ENCODE data around the gene TMEM178A.
"Not testable (repeated sequence)": the region's sequence is repeated elsewhere in the genome, so short reads cannot be mapped to it uniquely, and the experiment has no call there.

Gene TMEM178A

GRCh38 chr2:39718483-39718882 is 52.8 kb downstream of the TMEM178A start:
- DNase-seq, result no peak

GRCh38 chr2:39719317-39719716 is 53.6 kb downstream of the TMEM178A start:
- DNase-seq, result no peak

GRCh38 chr2:39720970-39721369 is 55.3 kb downstream of the TMEM178A start:
- DNase-seq, result no peak

GRCh38 chr2:39723497-39723896 is 57.8 kb downstream of the TMEM178A start:
- DNase-seq, result no peak

GRCh38 chr2:39723946-39724827 is 58.5 kb downstream of the TMEM178A start:
- no peak for DNase-seq

- no peak for DNase-seq
Measured at GRCh38 chr2:39724828-39725144, 59.1 kb downstream of the TMEM178A start.

GRCh38 chr2:39725401-39725800 is 59.7 kb downstream of the TMEM178A start:
- no peak for DNase-seq

GRCh38 chr2:39728085-39728484 is 62.4 kb downstream of the TMEM178A start:
- DNase-seq, result not testable (repeated sequence)

- DNase-seq, result peak in 1 of 2 experiments; percentile 11
Measured at GRCh38 chr2:39728941-39729351, 63.2 kb downstream of the TMEM178A start.

GRCh38 chr2:39730276-39730675 is 64.6 kb downstream of the TMEM178A start:
- no peak for DNase-seq

GRCh38 chr2:39730685-39731302 is 65.1 kb downstream of the TMEM178A start:
- DNase-seq, result no peak

- DNase-seq, result no peak
Measured at GRCh38 chr2:39731546-39731945, 65.8 kb downstream of the TMEM178A start.

GRCh38 chr2:39732482-39732881 is 66.8 kb downstream of the TMEM178A start:
- DNase-seq, result no peak

- no peak for DNase-seq
Measured at GRCh38 chr2:39733070-39733674, 67.5 kb downstream of the TMEM178A start.

- DNase-seq, result no peak
Measured at GRCh38 chr2:39734445-39734844, 68.7 kb downstream of the TMEM178A start.

- DNase-seq, result no peak
Measured at GRCh38 chr2:39735648-39736047, 69.9 kb downstream of the TMEM178A start.

- no peak for DNase-seq
Measured at GRCh38 chr2:39736640-39737039, 70.9 kb downstream of the TMEM178A start.

- DNase-seq, result no peak
Measured at GRCh38 chr2:39737661-39738060, 71.9 kb downstream of the TMEM178A start.

- DNase-seq, result no peak
Measured at GRCh38 chr2:39738936-39739335, 73.2 kb downstream of the TMEM178A start.

GRCh38 chr2:39739386-39739785 is 73.7 kb downstream of the TMEM178A start:
- DNase-seq, result no peak

GRCh38 chr2:39741871-39742270 is 76.2 kb downstream of the TMEM178A start:
- DNase-seq, result no peak

GRCh38 chr2:39743269-39743776 is 77.6 kb downstream of the TMEM178A start:
- no peak for DNase-seq

- DNase-seq, result no peak
Measured at GRCh38 chr2:39755466-39755865, 89.7 kb downstream of the TMEM178A start.

GRCh38 chr2:39757156-39757555 is 91.4 kb downstream of the TMEM178A start:
- DNase-seq, result no peak

All from stimulated activated CD4-positive, alpha-beta T cell treated with anti-CD3 and anti-CD28 coated beads, Interleukin-4, amount 100 ng/mL, for 4 hours (primary cell).